ENCODE data around the gene SLC12A8. TPM values are rescaled to one million over a fixed set of nuclear protein-coding genes. Genes with fewer than 3 reads are reported as not detected.

SLC12A8 gene
- total and polyA plus RNA-seq, 10 of the 15 experiments (the other 5 are each of a cell fraction or from before 2014, with no cell fraction given), result 2.5 to 71.6 (median 50.1) TPM

GRCh38 chr3:125186261-125186787, 26.2 kb downstream of the SLC12A8 start (continued):
- no peak for TF ChIP-seq TBL1XR1 (IDR thresholded peaks at IDR 0.05; ENCODE audit: low read depth, low read length)

- POLR2A ChIA-PET, result interaction anchor here (0.6 to 1.9 kb wide), 2 partner anchors 12 to 99 kb away, joined by 6 read pairs; no protein-coding TSS in a partner anchor
- BruUV-seq (replicated peaks), result no TSS peak
- peak overlapping the region; percentile 65; the same call in 1 of the 2 replicates for H3K4me2 ChIP-seq (ENCODE audit: control insufficient read depth, insufficient read depth)
- TF ChIP-seq ETV6 (conservative IDR thresholded peaks at IDR 0.05 in 1 of 2, IDR thresholded peaks at IDR 0.05 in 1 of 2; ENCODE audit: borderline replicate concordance in 1 of 2, low read depth in 1 of 2) (no peak), RCOR1 (conservative IDR thresholded peaks at IDR 0.05; ENCODE audit: low read depth, low read length) (no peak), ZBTB33 (IDR thresholded peaks at IDR 0.05) (no peak), RAD51 (IDR thresholded peaks at IDR 0.05) (no peak), ZSCAN29 (IDR thresholded peaks at IDR 0.05) (no peak), BMI1 (IDR thresholded peaks at IDR 0.05; ENCODE audit: borderline replicate concordance) (no peak)
- SMC1A ChIA-PET (ENCODE audit: uncharacterized antibody, unreplicated experiment), result interaction anchor here (0.9 to 1.4 kb wide), 3 partner anchors 11 to 31 kb away, joined by 3 to 5 read pairs (median 4); no protein-coding TSS in a partner anchor
- no peak overlapping the region; the same call in 1 of the 2 replicates for H2AFZ ChIP-seq (ENCODE audit: control insufficient read depth, low read depth, low read length)
- in situ Hi-C loops (cut with MboI) (no loop called here), intact Hi-C loops (cut with micrococcal nuclease; ENCODE audit: unreplicated experiment) (no loop called here)
- no peaks in the 10 kb centered on the region for H4K20me1 ChIP-seq (ENCODE audit: control insufficient read depth, insufficient read depth)
- peak overlapping the region; percentile 47 for H3K9ac ChIP-seq (ENCODE audit: control insufficient read depth, insufficient read depth, low read length)
- no peaks in the 10 kb centered on the region; the same call in 2 of the 3 replicates for H3K9me3 ChIP-seq (replicated peaks; ENCODE audit: control insufficient read depth, insufficient read depth, low read length)
- ATAC-seq, result peak; percentile 52
- no peak overlapping the region for H3K4me3 ChIP-seq
- peak overlapping the region; percentile 38; the same call in 1 of the 2 replicates for H3K27ac ChIP-seq (ENCODE audit: control insufficient read depth, insufficient read depth)
- peaks cover 21% of the 10 kb centered on the region for H3K4me1 ChIP-seq (ENCODE audit: control insufficient read depth, insufficient read depth, low read length)
- WGBS (ENCODE audit: insufficient coverage, insufficient replicate concordance, low lambda C conversion rate, missing lambda C conversion rate), result 70% methylated on average over 3 of the region's 3 CpGs
- FAIRE-seq, result no peak
- H3K36me3 ChIP-seq (ENCODE audit: control insufficient read depth in 2 of 2, insufficient read depth in 2 of 2, low read length in 1 of 2), result no peaks in the 10 kb centered on the region
- H3K27me3 ChIP-seq (replicated peaks in 1 of 2; ENCODE audit: control insufficient read depth in 2 of 2, insufficient read depth in 2 of 2, low read length in 1 of 2), result no peaks in the 10 kb centered on the region
- DNase-seq (ENCODE audit: low read depth, low spot score), result no peak
- no peaks in the 10 kb centered on the region for H3K79me2 ChIP-seq (ENCODE audit: control insufficient read depth, insufficient read depth, low read length)
- CTCF ChIA-PET, result no interaction called here
- RAD21 ChIA-PET (ENCODE audit: unreplicated experiment), result interaction anchor here (0.6 kb wide), 1 partner anchor 334 kb away, joined by 3 read pairs; the partner anchor contains the start of gene SNX4
These were observed 26.7 kb downstream of the SLC12A8 start for GRCh38 chr3:125185805-125186204.
